Erythroblast (primary cell): ENCODE results near the gene LRP3.

Experiments
- GATA1 ChIP-seq: IDR thresholded peaks from 2 replicates; pipeline ENCODE4 v1.6.1; 2011; ENCODE audit warnings: low read depth, mild to moderate bottlenecking, control low read depth, low read length, moderate library complexity
- POLR2A ChIP-seq: IDR thresholded peaks from 2 replicates; pipeline ENCODE4 v1.6.1; 2011; ENCODE audit warnings: mild to moderate bottlenecking, low read length

DNA sequence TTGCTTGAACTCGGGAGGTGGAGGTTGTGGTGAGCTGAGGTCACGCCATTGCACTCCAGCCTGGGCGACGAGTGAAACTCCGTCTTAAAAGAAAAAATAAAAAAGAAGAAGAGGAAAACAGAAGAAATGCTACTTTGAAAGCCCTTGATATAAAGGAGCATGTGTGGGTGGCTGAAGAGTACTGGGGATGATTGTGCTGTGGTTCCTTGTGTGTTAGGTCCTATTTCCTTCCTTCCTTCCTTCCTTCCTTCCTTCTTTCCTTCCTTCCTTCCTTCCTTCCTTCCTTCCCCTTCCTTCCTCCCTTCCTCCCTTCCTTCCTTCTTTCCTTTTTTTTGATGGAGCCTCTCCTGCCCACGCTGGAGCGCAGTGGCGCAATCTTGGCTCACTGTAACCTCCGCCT is 47.9 kb upstream of the LRP3 start:
- no peak for TF ChIP-seq POLR2A
- no peak for TF ChIP-seq GATA1
